GM12875 (cell line): ENCODE measurements around the gene PARD3.
A peak's percentile ranks its signal among the peaks of the same experiment; 100 is the strongest.

Source experiments
- H3K4me3 ChIP-seq: one replicate; pipeline ENCODE4 v1.5.1; 2011; ENCODE audit warnings: low read depth, low read length, control low read depth
- TF ChIP-seq, protein P1 (sequence below): IDR thresholded peaks from 2 replicates; pipeline ENCODE4 v1.5.1; 2011; ENCODE audit warnings: low read depth, mild to moderate bottlenecking, control low read depth, inconsistent platforms, low read length, moderate library complexity, borderline replicate concordance; ENCODE audit not compliant: insufficient read depth

PARD3 gene

DNA sequence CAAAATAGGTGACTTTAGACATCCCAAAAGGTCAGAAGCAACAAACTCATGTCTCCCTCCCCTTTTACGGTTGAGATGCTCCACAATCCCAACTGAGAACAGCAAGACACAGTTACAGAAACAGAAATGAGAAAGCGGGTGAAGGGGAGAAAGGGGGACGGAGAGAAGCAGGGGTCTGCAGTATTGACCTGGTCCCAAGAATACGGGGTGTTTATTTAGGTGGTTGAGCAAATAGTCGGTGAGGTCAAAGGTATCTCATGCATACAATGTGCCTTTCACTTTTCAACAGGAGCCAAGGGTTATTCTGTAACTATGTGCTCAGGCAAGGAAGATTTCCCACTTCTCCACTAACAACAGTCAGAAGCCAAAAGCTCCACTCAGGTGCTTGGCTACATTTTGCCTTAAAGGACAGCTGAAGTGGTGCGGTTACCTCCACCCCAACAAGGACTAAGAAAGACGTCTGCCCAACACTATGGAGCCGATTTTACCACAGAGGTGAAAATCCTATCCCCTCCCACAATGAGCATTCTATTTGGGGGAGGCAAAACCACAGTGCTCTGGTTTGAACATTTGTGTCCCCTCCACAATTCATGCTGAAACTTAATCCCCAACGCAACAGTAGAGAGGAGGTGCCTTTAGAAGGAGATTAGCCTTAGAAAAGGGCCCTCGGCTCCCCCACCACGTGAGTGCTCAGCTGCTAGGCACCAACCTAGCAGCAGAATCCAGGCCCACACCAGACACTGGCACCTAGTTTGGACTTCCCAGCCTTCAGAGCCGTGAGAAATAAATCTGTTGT lies 77.9 kb downstream of the PARD3 start:
- TF ChIP-seq, protein P1, sequence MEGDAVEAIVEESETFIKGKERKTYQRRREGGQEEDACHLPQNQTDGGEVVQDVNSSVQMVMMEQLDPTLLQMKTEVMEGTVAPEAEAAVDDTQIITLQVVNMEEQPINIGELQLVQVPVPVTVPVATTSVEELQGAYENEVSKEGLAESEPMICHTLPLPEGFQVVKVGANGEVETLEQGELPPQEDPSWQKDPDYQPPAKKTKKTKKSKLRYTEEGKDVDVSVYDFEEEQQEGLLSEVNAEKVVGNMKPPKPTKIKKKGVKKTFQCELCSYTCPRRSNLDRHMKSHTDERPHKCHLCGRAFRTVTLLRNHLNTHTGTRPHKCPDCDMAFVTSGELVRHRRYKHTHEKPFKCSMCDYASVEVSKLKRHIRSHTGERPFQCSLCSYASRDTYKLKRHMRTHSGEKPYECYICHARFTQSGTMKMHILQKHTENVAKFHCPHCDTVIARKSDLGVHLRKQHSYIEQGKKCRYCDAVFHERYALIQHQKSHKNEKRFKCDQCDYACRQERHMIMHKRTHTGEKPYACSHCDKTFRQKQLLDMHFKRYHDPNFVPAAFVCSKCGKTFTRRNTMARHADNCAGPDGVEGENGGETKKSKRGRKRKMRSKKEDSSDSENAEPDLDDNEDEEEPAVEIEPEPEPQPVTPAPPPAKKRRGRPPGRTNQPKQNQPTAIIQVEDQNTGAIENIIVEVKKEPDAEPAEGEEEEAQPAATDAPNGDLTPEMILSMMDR: no peak
- H3K4me3 ChIP-seq: no peak overlapping the region

DNA sequence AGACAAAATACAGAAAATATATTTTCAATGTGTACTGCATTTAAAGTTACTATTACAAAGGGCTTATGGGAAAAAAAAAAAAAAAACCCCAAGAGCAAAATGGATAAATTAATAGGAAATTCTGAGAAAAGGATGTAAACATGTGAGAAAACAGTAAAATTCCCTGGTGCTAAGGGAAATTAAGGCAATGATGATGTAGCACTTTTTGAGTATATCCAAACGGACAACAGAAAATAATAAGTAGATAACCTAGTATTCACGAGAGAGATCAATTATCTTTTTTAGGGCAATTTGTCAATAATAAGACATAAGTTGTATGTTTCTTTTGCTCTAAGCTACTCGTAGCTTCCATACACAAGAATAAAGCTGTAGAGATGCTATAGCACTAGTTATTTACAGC lies 80.2 kb downstream of the PARD3 start:
- TF ChIP-seq, protein P1: no peak
- H3K4me3 ChIP-seq: no peak overlapping the region

DNA sequence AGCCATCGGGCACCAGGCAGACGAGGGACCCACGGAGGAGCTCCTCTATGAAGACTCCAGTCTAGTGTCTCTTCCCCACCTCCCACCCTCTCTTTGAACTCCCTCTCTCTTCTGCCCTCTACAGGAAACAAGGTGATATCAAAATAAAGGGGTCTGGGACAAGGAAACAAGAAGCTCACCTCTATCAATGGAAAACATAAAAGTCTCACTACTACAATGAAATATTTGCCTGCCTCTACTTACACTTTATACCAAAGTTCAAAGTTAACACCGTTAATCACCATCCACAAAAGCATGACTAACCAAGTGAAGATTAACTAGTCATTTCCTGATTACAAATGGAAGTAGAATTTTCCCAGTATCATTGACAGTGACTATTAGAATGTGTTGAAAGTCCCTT lies 82.2 kb downstream of the PARD3 start:
- TF ChIP-seq, protein P1: peak; percentile 32; the same call in 1 of the 2 replicates
- no peak overlapping the region for H3K4me3 ChIP-seq

DNA sequence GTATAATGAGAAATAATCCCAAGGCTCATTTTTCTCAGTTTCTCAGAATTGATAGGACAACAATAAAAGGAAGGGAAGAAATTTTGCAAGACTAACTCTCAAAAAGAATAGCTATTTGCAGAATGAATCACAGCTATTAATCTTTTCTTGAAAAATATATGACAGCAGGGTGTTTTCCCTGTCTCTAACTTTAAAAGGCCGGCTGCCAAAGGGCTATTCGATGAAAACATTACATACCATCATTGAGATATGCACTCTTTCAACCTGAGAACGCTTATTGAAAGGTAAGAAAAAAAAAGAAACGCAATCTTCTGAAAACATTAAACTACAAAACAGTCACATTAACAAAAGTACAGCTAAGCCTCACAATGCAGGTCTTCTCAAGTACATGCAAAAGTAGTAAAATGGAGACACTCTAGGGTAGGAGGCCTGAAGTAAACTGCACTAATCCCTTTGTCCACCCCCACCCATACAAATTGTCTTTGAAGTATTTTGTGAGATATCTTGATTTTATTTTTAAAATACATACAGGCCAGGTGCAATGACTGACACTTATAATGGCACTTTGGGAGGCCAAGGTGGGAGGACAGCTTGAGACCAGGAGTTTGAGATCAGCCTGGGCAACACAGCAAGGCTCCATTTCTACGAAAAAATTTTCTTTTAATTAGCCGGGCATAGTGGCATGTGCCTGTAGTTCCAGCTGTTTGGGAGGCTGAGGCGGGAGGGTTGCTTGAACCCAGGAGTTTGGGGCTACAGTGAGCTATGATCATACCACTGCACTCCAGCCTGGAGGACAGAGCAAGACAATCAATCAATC lies 83.0 kb downstream of the PARD3 start:
- no peak overlapping the region for H3K4me3 ChIP-seq
- TF ChIP-seq, protein P1: no peak

DNA sequence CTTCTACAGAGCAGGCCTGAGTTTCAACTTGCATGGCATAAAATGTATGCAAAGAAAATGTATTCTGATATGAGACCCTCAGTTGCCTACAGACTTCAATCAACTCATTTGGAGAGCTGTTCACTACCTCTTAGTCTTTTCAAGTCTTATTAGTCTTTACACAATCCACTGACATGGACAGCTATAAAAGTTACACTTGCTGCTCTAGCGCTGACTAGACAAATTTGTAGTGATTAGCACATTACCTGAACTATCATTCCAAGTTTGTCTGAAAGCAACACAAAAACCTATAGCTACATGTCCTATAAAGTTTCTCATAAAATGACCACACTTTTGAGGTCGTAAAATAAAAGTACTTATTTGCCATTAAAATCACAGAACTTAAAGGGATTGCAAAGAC lies 83.9 kb downstream of the PARD3 start:
- H3K4me3 ChIP-seq: no peak overlapping the region
- TF ChIP-seq, protein P1: no peak

DNA sequence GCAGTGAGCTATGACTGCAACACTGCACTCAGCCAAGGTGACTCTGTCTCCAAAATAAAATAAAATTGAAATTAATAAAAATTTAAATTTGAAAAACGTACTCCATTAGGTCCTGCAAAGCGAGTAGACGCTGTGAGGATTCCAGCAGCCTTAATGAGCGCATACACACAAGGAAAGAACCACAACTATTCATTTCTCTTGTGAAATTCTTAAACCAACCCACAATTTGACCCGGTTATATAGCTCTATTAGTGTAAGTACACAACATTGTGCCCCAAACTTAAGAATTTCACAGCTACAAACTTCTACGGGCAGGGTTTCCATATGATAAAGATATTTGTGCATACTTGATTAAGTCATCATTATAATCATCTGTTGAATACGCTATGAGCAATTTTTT lies 84.4 kb downstream of the PARD3 start:
- H3K4me3 ChIP-seq: no peak overlapping the region
- TF ChIP-seq, protein P1: no peak
